CD4-positive, alpha-beta T cell treated with Interleukin-15 for 4 hours (primary cell): ENCODE measurements around the gene TTC3.

ENCODE experiments used
- DNase-seq: peaks from one replicate; pipeline ENCODE4 v3.0.0-alpha.2; 2020; ENCODE audit warnings: low spot score

The TTC3 gene

DNA sequence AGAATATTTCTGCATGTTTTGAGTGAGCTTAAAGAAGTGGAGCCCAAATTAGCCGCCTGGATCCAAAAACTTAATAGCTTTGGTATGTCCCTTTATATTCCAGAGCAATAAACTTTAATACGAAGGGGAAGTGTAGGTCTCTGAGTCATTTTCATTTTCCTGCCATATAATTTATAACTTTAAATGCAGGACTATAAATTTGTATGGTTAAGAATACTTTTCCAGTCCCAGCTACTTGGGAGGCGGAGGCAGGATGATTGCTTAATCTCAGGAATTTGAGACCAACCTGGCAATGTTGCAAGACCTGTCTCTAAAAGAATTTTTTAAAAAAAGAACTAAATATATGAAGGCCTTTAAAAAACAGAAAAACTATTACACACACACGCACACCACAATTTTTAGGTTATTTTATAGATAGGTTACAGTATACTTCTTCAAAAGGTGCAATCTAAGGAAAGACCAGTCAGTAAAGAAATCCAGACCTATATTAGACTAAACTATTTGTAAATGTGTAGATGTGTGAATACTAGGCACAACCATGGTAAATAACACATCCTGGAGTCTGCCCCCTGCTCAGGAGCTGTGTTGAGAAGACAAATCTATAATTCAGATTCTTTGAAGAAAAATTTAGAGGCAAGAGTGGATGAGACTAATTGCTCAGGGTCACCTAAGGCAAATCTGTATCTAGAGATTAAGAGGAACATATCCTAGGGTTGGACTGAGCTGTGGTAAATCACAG is 80.3 kb downstream of the TTC3 start:
- DNase-seq = no peak

DNA sequence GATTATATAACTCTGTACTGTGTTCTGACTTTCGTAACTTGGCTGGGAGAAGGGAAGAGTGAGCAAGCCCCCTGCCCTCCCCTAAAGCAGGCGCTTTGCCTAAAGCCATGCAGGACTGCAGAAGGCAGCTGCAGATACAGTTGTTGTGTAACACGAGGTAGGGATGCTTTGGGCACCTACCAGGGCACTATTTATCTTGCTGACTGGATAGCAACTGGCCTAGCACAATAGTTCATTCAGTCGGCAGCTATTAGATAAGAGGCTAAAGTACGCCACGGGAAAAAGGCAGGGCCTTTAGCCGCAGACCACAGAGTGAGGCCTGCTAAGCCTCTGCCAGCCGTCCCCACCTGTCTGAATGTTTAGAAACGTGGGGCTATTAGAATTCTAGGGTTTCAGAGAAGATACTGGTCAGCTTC is 80.9 kb downstream of the TTC3 start:
- no peak for DNase-seq

DNA sequence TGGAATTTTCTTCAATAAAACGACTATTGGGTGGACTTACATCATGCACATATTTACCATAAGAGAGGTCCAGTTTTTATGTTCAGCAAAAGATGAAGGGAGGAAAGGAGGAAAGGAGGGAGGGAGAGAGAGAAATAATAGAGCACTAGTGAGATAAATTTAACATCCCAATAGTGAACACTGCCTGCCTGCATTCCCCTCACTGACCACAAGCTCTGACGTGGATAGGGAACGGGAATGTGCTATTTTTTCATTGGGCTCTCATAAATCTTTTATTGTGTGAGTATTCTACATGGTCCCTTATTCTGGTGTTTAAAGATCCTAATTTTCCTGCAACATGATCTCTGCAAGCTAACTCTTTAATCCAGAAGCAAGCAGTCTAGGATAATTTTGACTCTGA is 82.1 kb downstream of the TTC3 start:
- no peak for DNase-seq

DNA sequence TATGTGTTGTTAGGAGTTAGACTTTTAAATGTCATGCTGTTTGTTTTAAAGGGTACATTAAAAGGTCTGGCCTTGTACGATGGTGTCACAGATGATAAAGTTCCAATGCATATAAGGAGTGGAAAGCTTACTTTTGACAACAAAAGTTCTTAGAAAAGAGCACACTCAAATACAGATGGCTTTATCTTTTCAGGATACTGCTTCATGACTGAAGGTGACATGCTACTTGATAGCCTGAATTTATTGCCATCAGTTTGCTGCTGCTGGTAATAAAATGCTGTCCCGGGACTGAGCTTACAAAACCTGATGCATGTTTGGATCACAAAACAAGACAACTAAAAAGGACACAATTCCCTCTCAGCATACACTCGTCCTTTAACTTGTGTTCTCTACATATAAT is 84.9 kb downstream of the TTC3 start:
- DNase-seq = no peak

DNA sequence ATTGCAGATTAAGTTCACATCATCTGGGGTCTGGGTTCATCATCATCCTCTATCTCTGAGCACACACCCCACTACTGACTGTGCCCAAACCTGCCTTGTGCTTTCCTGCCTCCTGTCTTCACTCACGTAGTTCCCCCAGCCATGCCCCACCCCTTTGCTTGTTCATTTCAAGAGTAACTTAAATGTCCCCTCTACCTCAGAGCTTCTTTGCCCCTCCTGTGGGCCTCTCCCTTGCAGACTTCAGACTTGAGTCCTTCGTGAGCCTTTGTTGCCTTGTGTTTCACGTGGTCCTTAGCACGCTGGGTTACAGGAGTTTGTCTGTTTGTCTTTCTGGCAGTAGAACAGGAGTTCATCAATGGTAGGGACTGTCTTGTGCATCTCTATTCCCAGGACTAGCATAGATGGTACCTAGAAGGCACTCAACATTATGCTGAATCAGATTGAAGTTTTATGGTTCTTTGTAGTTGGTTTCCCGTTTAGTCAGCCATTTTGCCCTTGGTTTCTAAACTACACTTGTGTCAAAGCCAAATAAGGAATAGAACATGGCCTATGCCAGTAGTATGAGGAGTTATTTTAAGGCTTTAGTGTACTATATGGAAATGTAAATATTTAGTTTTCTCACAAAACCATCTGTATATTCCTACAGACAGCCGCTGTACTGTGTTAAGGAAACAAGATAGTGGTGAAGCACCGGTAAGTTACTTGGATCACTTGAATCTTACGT is 86.2 kb downstream of the TTC3 start:
- DNase-seq = no peak

DNA sequence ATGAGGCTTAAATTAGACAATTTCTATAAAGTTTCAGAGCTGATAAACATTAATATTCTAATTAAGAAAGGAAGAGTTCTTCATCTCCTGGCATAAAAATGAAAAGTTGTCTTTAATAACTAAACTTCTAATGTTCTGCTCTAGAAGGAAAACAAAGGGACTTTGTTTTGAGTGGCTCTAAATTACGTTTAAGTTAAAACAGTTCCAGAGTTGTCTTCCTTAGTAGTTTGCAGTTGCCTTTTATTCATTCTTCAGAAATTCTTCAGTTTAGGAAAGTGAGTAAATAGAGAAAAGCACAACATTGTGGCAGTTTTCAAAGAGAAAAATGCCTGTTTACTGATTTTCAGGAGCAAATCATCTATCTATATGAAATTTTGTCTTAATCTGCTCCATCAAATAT is 86.9 kb downstream of the TTC3 start:
- DNase-seq = no peak

DNA sequence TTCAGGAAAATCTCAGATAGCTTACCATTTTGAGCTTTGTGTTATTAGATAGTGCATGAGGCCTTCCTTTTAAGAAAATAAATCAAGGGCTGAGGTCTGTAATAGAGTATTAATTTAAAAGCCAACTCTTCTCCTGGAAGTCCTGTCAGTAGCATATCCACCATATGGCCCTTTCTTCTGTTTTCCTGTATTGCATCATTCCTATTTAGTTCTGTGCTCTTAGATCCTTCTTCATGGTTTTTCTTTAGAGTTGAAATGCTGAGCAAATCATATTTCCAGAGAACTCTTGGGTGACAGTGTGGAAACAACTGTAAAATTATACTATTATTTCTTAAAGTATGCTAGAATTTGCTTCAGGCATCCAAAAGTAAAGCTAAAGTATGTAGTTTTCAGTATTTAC is 91.7 kb downstream of the TTC3 start:
- DNase-seq = no peak

DNA sequence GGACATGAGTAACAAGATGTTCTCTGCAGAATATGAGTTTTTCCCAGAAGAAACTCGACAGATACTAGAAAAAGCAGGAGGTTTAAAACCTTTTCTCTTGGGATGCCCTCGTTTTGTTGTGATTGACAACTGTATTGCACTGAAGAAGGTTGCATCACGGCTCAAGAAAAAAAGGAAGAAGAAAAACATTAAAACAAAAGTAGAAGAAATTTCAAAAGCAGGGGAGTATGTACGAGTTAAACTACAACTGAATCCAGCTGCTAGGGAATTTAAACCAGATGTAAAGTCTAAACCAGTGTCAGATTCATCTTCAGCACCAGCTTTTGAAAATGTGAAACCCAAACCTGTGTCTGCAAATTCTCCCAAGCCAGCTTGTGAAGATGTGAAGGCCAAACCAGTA is 92.5 kb downstream of the TTC3 start:
- no peak for DNase-seq

DNA sequence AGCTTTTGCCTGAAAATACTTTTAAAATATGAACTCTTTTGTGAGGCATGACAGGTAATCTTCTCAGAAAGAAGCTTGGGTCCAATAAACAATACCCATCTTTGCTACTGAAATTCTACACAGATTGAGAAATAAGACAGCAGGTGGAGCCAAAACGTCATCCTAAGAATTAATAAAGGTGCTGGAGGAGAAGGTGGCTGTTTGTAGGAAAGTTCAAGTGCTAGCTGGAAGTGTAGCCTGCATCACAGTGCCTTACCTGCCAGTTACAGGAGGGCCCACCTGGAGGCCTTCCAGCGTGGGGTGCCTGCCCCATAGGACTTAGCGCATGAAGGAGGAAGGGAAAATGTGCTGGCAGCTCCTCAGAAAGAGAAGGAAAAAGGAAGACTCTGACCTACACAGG is 93.7 kb downstream of the TTC3 start:
- peak; percentile 6 for DNase-seq

DNA sequence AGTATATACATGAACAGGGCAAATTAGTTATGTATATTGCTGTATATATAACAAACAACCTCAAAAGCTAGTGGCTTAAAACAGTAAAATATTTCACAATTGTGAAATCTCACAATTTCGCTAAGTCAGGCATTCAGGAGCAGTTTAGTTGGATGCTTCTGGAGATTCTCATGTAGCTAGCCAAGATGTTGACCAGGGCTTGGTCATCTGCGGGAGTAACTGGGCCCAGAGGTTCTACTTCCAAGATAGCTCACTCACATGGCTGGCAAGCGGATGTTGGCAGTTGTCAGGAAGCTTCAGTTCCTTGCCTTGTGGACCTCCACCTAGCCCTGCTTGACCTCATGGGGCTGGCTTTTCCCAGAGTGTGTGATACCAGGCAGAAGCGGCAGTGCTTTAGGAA is 95.6 kb downstream of the TTC3 start:
- no peak for DNase-seq

DNA sequence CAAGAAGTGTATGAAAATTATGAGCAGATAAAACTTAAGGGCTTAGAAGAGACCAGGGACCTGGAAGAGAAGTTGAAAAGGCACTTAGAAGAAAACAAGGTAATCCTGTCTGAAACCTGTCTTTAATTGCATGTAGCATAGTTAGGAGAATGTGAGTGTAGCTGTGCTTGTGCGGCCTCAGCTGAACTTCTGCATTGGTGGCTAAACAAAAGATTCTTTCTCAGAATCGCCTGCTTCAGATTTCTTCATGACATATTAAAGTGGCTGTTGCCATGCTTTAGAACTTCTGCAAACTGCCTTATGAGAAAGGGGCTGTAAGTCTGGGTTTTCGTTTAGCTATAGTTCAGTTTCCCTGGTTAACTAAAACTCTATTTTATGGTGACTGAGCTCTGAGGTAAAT is 99.6 kb downstream of the TTC3 start:
- no peak for DNase-seq

DNA sequence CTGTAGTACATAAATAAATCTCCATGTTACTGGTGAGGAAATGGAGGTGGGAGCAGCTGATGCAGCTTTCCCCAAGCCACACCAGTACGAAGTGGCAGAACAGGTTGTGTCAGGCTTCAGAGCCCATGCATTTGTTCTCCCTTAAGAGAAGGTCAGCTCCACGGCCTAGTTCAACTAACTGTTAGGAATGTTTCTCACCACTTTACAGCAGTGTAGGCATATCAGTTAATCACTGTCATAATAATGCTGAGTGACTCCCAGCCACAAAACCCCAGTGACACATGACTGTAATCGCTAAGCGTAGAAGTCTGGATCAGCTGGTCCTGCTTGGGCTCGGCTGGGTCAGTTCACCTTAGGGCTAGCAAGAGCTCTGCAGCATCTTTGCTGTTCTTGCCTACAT is 103.7 kb downstream of the TTC3 start:
- DNase-seq = no peak

DNA sequence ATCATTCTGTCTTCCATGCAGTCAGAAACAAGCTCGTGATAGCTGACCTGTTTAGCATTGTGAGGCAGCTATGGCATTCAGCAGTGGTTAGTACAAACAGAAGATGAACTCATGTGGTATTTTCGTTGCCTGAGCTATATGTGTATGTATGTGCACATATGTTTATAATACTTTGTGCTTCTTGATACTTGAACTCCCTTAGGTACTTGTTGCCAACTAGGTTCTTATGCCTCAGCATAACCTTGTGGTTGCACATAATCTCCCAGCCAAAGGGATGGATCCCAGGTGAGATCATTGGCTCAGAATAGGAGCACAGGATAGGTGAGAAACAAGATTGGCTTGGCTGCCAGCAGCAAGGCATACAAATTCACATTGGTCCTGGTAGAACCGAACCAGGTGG is 108.0 kb downstream of the TTC3 start:
- no peak for DNase-seq

DNA sequence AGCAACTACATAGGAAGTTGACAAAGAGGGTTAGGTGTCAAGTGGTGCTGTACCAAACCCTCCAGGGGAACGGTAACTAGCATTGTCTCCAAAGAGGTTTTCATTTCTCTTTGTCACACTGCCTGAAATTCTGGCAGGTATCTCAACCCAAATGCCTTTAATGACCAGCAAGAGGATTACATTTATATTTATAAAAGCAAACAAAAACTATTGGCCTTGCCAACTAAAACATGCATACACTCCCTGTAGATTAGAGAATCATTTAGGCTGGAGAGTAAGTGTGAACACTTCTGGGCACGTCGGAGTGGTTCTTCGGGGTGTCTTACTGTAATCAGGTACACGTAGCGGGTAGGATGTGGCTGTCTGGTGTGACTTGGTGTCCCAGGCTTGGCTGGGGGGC is 109.2 kb downstream of the TTC3 start:
- DNase-seq = no peak

DNA sequence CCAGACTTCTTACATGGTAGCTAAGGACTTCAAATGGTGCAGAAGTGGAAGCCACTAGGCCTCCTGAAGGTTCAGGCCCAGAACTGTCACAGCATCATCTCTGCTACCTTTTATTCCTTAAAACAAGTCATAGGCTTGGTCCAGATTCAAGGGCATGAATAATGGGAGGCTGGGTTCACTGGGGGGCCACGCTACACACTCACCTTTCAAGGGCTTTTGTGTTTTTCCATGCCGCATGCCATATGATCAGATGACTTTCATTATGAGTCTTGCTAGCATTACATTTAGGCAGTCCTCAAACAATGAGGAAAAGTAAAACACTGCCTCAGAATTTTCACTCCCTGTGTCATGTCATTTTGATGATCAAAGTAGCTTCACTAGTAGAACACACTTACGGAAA is 110.7 kb downstream of the TTC3 start:
- DNase-seq = no peak

DNA sequence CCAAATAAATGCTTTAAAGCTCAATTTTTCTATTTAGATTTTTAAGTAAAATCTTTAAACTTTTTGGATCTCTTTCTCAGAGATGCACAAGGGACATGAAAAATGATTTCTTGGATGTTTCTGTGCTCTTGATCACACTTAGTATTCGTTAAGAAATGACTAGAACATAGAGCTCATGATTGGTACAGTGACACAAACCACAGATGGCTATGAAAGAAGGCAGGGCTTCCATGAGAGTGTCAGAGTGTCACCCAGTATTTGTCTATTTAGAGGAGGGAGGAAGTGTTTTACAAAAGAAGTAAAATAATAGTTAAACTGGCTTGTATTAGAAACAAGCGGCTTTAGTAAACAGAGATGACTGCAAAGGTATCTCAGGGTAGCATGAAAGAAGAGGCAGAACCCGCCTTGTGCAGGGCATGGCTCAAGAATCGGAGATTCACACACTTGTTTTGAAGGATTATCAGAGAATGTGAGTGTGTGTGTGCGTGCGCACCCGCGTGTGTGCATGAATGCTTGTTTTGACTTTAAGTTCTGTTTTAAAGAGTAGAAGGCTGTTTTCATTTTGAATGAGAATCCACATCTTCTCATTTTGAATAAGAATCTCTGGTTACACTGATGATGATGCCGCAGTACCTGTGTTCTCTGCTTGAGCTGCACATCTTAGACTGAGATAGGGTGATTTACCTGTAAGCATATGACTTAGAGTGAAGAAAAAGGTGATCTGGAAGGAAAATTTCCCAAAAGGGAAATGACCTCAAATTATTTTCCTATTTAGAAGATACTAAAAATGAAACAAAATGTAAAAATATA is 111.9 kb downstream of the TTC3 start:
- DNase-seq = no peak

DNA sequence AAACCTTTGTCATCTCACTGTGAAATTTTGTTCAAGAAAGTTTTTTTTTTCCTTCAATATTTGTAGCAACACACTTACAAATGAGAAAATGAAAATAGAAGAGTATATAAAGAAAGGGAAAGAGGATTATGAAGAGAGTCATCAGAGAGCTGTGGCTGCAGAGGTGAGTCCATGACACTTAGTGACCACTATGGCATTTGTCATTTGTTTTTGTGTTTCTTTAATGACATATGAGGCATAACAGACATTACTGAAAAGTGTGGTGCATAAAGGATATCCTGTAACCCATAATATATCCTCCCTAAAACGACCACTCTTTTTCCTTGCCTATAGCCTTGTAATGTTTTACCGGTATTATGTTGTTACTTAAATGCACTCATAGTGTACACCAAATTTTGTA is 113.9 kb downstream of the TTC3 start:
- DNase-seq = no peak

DNA sequence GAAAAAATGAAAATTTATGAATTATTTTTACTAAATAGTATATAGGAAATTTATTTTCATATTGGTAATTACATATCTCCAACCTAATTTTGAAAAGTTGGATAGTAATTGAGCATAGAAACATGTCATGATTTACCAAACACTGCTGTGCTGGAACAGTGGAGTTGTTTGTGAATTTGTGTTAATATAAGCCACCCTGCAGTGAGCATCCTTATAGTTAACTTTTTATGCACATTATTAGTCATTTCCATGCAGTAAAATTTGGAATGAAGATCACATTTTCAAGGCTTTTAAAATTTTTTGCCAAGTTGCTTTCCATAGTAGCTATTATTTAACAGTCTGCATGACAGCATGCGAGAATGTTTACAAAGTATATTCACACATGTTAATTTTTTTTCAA is 115.8 kb downstream of the TTC3 start:
- no peak for DNase-seq

DNA sequence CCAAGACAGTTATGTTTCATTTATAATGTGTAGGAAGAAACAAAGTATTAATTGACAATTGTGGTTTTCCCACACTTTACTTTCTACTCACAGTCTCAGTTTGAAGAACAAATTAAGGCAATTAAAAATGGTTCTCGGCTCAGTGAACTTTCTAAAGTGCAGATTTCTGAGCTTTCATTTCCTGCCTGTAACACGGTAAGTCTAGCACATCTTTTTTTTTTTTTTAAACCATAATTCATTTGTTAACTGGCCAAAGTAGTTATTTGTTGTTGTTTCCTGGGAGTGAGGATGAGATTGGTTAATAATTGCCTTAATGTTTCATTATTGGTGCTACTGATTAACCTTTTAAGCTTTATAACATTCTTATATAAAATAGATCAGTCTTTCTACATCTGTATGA is 119.0 kb downstream of the TTC3 start:
- no peak for DNase-seq

DNA sequence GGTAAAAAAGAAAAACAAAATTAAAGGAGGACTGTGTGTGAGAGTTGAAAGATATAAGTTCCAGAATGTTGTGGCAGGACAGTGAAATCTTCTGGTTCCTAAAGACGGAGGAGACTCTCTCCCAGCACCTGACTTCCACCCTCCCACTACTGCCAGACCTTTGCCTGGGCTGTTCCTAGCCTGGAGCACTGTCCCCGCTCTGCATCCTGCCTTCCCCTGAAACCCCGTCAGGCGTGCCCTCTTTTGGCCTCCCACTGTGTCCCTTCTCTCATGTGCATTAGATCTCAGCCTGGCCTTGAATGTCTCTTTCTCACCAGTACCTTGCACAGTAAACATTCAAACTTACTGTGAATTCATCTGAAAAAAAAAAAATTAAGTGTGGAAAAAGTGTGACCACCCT is 120.0 kb downstream of the TTC3 start:
- DNase-seq = no peak

DNA sequence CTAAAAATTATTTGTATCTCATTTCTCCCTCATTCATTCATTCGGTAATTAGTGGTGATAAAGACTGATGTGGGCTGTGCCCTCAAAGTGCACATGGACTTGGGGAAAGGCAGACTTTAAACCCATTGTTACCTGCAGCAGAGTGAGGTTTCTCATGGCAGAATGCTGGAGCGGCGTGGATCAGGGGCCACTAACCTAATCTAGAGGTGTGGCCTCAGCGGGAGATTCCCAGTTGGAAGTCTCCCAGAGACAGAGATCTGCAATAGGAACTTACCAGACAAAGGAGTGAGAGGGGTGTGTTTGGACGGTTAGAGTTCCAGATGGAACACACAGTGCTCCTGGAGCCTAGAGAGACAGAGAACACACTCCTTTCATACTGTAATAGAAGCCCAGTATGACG is 120.6 kb downstream of the TTC3 start:
- no peak for DNase-seq

DNA sequence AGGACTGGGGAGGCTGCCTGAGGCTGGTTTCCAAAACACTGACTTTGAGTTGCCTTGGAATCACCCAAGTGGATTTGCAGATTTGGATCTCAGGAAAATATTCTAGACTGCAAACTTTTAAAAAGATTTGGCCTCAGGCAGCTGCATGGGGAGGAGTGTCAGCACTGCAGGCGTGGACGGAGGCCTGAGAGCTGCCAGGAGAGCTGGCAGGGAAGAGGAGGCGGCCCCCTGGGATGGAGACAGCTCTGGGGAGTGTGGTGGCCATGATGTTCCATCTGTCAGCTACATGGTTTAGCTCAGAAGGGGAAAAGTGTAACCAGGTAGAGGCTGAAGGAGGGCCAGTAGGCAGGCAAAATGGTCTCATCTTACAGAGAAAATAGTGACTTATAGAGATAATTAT is 122.0 kb downstream of the TTC3 start:
- DNase-seq = no peak

DNA sequence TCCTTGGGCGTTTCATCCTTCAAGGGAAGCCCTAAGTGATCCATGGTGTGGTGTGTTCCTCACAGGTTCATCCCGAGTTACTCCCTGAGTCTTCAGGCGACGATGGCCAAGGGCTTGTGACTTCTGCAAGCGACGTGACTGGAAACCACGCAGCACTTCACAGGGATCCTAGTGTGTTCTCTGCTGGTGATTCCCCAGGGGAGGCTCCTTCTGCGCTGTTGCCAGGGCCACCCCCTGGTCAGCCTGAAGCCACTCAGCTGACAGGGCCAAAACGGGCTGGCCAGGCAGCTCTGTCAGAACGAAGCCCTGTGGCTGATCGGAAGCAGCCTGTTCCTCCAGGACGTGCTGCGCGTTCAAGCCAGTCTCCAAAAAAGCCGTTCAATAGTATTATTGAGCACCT is 122.6 kb downstream of the TTC3 start:
- no peak for DNase-seq
